ENCODE measurements around the gene GPR63. TPM values are rescaled to one million over a fixed set of nuclear protein-coding genes. Genes with fewer than 3 reads are reported as not detected.

Gene GPR63
- polyA plus RNA-seq, 1 donor, result 3.4 TPM

DNA sequence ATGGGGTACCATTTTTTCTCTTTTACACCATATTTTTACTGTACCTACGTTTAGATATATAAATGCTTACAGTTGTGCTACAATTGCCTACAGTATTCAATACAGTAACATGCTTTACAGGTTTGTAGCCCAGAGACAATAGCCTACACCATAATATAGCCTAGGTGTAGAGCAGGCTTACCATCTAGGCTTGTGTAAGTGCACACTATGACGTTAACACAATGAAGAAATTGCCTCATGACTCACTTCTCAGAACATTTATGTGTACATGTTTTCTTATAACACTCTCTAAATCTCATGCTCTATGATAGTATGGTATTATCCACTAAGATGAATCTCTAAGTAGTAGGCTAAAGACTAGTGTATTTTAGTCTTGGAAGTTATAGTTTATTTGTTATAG lies 13.5 kb downstream of the GPR63 start:
- DNase-seq (ENCODE audit: low read depth), result no peak

- no peak for DNase-seq (ENCODE audit: low read depth)
Observed at GRCh38 chr6:96821034-96821433, 16.2 kb downstream of the GPR63 start.

DNA sequence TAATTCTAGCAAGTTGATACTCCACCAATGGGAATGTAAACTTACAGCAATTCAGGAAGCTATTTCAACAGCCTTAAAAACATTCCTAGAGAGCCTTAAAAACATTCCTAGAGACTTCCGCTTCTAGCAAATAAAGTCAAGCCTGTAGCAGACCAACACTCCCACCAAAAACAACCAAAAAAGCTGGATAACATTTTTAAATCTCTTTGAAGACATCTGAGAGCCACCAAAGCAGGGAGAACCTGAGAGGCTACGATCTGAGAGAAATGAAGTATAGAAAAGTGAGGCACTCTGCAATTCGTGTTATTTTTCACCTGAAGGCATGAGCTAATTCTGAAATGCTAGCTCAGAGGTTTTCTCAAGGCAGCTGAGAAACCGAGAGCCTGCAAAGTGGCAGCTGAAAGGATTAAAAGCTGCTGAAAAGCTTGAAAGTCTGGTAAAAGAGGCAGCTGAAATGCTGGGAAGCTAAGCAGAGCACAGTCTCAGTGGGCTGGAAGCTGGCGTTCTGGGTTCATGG lies 20.9 kb downstream of the GPR63 start:
- DNase-seq (ENCODE audit: low read depth), result no peak

GRCh38 chr6:96814625-96815024 lies 22.7 kb downstream of the GPR63 start:
- no peak for DNase-seq (ENCODE audit: low read depth)

GRCh38 chr6:96812077-96812703 lies 25.1 kb downstream of the GPR63 start:
- DNase-seq (ENCODE audit: low read depth), result no peak

GRCh38 chr6:96811670-96812069 lies 25.6 kb downstream of the GPR63 start:
- no peak for DNase-seq (ENCODE audit: low read depth)

DNA sequence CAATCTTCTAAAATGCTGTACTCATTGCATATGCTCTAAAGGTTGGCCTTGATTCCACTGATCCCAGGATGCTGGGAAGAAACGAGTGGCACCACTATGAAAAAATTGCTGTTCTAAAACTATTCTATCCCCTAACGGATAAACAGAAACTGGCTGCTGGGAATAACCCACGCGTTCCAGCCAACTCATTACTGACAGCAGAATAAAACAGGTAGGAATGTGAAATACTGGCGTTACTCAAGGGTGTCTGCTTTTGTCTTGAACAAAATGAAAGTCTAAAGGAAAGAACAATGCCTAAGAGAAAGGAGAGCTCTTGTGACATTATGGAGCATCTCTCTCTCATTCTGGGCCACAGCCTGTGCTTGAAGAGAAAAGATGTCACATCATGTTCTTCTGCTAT lies 26.1 kb downstream of the GPR63 start:
- DNase-seq (ENCODE audit: low read depth), result no peak

- no peak for DNase-seq (ENCODE audit: low read depth)
Observed at GRCh38 chr6:96809119-96809518, 28.2 kb downstream of the GPR63 start.

- no peak for DNase-seq (ENCODE audit: low read depth)
Observed at GRCh38 chr6:96803106-96803481, 34.2 kb downstream of the GPR63 start.

- no peak for DNase-seq (ENCODE audit: low read depth)
Observed at GRCh38 chr6:96795481-96795880, 41.8 kb downstream of the GPR63 start.

- no peak for DNase-seq (ENCODE audit: low read depth)
Observed at GRCh38 chr6:96794980-96795379, 42.3 kb downstream of the GPR63 start.

DNA sequence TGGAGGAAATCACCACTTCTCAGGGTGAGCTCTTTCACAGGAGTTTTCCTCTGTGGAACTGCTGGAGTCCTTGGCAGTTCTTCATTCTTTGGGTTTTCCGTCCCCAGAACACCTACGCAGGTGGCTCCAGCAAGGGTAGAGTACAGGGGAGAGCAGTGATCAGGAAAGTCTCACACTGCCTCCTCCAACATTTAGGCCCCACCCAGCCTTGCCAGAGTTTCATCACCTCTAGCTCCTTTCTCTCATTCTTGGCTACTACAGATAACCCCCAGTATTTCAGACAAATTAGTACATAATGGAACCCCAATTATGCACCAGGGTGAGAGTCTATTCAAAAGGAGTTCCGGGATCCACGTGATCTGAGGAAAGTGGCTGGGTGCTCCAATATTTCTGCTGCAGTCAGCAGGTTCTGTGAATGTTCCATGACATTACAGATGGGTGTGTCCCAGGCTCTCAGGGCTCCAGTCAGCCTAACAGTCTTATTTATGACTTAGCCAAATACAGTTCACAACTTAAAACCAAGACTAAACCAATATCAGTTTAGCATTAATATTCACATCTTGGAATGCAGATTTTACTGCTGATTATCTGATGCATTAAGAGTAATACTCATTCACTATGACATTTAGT lies 44.6 kb downstream of the GPR63 start:
- no peak for DNase-seq (ENCODE audit: low read depth)

DNA sequence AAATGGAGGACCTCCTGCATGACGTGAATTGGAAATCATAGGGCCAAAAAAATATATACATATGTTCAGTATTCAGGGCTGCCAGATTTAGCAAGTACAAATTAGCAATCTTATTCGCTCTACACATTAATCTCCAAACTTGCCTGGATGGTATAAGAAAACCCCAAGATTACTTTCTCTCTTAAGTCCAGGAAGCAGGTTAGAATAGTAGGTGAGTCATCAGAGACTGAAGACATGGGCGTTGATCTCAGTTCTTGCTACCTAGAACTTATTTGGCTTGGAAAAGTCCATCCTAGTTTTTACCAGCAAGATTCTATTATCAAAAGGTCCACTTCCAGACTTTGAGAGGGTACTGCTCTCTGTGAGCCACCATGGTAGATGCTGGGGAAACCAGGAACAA lies 47.4 kb downstream of the GPR63 start:
- DNase-seq (ENCODE audit: low read depth), result no peak

GRCh38 chr6:96787846-96788580 lies 49.3 kb downstream of the GPR63 start:
- DNase-seq (ENCODE audit: low read depth), result no peak

GRCh38 chr6:96786336-96786735 lies 50.9 kb downstream of the GPR63 start:
- no peak for DNase-seq (ENCODE audit: low read depth)

DNA sequence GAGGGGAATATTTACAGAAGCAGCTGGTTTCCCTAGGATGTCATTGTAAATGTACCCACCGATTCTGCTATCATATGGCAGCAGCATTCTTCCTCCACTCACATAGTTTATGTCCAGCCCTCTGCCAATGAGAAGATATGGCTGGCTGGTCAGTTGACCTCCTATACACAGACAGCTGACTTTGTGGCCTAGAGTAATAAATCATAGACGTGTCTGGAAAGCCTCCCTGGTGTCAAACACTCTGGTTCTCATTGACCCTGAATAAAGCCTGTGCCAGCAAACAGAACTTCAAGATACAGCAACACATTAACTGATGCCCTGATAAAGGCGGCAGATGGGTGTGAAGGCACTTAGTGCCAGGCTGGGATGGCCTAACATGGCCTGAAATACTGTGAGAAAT lies 52.6 kb downstream of the GPR63 start:
- no peak for DNase-seq (ENCODE audit: low read depth)

DNA sequence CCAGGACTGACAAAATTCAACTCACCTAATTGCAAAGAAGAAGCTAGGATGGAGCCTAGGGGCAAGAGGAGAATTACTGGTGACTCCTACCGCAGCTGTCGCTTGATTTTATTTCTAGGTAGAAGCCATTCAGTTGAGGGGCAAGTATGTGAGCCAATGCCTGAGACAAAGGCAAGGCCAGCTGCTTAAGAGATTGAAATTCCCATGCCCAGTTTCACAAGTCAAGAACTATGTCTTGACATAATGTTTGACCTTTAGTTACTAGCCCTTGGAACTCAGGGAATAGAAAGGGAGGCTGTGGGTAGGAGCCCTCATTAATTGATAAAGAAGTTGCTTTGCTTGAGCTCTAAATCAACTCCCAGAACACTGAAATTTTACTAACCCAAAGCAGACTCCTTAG lies 54.0 kb downstream of the GPR63 start:
- no peak for DNase-seq (ENCODE audit: low read depth)

DNA sequence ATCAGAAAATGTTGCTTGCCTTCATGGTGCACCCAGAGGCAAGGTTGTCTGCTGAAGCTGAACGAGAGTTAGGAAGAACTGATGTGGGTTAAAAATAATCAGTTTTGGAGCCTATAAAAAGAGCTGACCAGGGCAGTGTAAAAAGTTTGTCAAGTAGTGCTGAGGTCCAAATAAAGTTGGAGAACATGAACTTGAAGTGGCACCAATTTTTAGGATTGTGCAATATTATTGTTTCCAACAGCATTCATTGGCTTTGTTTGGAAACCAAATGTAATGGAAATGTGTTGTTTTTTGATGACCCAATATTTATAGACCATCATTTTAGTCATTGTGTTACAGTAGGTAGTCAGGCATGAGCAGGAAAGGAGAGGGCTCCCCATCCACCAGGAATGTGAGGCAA lies 55.7 kb downstream of the GPR63 start:
- no peak for DNase-seq (ENCODE audit: low read depth)

DNA sequence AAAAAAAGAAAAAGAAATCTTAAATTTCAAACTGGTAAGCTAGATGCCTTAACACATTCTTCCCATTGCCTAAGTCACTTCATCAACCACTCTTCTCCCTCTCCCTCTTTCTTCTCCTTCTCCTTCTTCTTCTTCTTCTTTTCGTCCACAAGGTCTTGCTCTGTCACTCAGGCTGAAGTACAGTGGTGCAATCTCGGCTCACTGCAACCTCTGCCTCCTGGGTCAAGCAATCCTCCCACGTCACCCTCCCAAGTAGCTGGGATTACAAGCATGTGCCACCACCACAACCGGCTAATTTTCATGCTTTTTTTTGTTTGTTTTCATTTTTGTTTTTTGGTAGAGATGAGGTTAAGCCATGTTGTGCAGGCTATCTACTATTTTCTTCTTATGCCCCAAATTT lies 60.2 kb downstream of the GPR63 start:
- DNase-seq (ENCODE audit: low read depth), result no peak

DNA sequence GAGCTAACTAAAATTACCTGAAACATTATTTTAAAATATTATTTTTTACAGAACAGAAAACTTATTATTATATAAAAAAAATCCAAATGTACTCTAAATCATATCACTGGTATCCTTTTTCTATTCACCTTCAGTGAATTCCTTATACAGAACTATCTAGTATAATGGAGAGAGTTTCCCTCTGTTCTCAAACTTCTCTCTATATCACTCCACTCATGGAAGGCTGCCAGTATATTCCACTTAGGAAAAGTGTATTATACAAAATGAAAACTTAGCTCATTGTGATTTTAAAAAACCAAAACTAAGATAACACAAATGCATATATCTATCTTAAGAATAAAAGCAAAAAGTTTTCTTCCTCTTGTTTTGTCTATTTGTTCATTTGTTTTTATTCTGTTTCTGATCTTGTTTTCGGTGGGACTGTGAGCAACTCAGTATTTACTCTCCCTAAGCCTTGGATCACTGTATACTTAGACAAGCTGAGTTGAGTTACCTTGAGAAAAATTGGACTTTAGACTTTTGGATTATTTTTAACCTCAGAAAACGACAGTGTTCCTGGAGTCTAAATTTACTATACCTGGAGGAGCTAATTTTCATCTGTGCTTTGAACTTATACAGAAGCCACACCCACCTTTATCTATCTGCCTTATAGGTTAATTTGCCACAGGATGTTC lies 61.4 kb downstream of the GPR63 start:
- no peak for DNase-seq (ENCODE audit: low read depth)

DNA sequence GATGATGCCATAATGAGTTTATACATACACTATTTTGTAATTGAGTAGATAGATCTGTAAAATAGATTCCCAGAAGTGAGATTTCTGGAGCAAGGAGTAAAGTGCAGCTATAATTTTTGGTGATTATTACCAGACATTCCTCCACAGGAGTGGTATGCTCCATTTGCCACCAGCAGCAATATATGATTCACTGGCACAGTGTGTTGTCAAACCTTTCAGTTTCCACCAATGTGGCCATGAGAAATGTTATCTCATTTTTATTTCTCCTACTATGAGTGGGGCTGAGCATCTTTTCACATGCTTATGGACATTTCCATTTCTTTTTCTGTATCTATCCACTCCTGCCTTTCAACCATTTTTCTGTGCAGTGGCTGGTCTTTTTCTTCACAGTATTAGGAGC lies 70.5 kb downstream of the GPR63 start:
- DNase-seq (ENCODE audit: low read depth), result no peak

GRCh38 chr6:96762599-96762998 lies 74.7 kb downstream of the GPR63 start:
- no peak for DNase-seq (ENCODE audit: low read depth)

DNA sequence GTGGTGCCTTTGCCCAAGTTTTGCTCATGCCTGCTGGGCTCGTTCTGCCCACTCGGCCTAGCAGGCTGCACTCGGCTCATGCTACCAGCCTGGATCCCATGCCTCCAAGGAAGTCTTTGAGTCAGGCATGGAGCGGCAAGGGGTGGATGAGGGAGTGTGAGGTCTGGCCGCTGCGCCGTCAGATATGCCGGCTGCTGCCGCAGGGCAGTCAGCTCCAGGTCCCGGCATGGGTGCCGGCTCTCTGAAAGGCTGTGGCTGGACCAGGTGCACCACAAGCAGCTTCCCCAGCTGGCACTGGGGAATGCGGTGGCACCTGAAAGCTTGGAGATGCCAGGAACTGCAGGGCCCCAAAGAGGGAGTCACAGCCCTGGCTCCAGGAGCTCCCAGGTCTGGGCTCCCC lies 75.5 kb downstream of the GPR63 start:
- no peak for DNase-seq (ENCODE audit: low read depth)

All from forelimb muscle (tissue), 1 donor.